Naive thymus-derived CD8-positive, alpha-beta T cell (primary cell): ENCODE results near the gene RSPO4. TPM values are rescaled to one million over a fixed set of nuclear protein-coding genes. Genes with fewer than 3 reads are reported as not detected.
"Not testable (repeated sequence)": the region's sequence is repeated elsewhere in the genome, so short reads cannot be mapped to it uniquely, and the experiment has no call there.

Experiments
- ATAC-seq, 2 donors: fragments of 150-1000 bp; cut with Tn5 transposase in 1 of 2; sonication (Bioruptor Pico), chemical (Tn5 transposase) in 1 of 2; 1 replicate in 1 of 2; 2 replicates in 1 of 2; pipeline ENCODE4 v1.10.0; 2021; ENCODE audit warnings: mild to moderate bottlenecking in 2 of 2, moderate library complexity in 2 of 2
- POLR2A ChIA-PET: fragments of 350-600 bp; sonication (Branson Sonifier 250); formaldehyde crosslinking; loops from one replicate; lab custom pipeline; 2021; ENCODE audit warnings: antibody characterized with exemption; lab: Charles Lee
- DNase-seq, 10 donors: peaks; one replicate each; pipeline versions ENCODE4 v3.0.0 to v3.0.0-alpha.2; 2020 to 2022
- H3K27ac Mint-ChIP-seq, 10 donors: one replicate each; pipeline ENCODE4 v1.8.0; 2020 to 2022; ENCODE audit warnings: mild to moderate bottlenecking in 10 of 10, mixed read lengths in 10 of 10, moderate library complexity in 4 of 10, inconsistent platforms in 1 of 10
- H3K27me3 Mint-ChIP-seq, 5 donors: one replicate each; pipeline ENCODE4 v1.8.0; 2021 to 2022; ENCODE audit warnings: mixed read lengths in 5 of 5
- H3K36me3 Mint-ChIP-seq, 3 donors: one replicate each; pipeline ENCODE4 v1.8.0; 2020 to 2022; ENCODE audit warnings: mixed read lengths in 3 of 3, mild to moderate bottlenecking in 2 of 3, inconsistent platforms in 1 of 3
- H3K4me1 Mint-ChIP-seq, 4 donors: one replicate each; pipeline ENCODE4 v1.8.0; 2021 to 2022; ENCODE audit warnings: mixed read lengths in 4 of 4
- H3K4me3 Mint-ChIP-seq, 10 donors: one replicate each; pipeline ENCODE4 v1.8.0; 2020 to 2022; ENCODE audit warnings: mild to moderate bottlenecking in 10 of 10, mixed read lengths in 10 of 10, moderate library complexity in 6 of 10, inconsistent platforms in 1 of 10
- H3K9me3 Mint-ChIP-seq, 9 donors: one replicate each; pipeline ENCODE4 v1.8.0; 2020 to 2022; ENCODE audit warnings: mixed read lengths in 9 of 9, mild to moderate bottlenecking in 3 of 9, inconsistent platforms in 1 of 9, moderate library complexity in 1 of 9
- polyA plus RNA-seq, 3 donors: library from polyadenylated mRNA; unstranded; fragments of 300-500 nt; fragmentation: Illumina TruSeq; gene quantifications; one replicate each; pipeline ENCODE4 v1.2.3, GENCODE V29; 2021
- total RNA-seq, 8 experiments: library from RNA in 2 of 8; stranded (reverse) in 2 of 8; gene quantifications; one replicate each; pipeline ENCODE4 v1.2.3 and lab custom pipeline; 2021 to 2026

The RSPO4 gene
- total RNA-seq (under 1 TPM; 0.44 to 0.70 TPM), polyA plus RNA-seq (not detected), total RNA-seq (lab: John Stamatoyannopoulos, UW) (0 to 2.0 (median 0.20) reads per million in 6 experiments)

DNA sequence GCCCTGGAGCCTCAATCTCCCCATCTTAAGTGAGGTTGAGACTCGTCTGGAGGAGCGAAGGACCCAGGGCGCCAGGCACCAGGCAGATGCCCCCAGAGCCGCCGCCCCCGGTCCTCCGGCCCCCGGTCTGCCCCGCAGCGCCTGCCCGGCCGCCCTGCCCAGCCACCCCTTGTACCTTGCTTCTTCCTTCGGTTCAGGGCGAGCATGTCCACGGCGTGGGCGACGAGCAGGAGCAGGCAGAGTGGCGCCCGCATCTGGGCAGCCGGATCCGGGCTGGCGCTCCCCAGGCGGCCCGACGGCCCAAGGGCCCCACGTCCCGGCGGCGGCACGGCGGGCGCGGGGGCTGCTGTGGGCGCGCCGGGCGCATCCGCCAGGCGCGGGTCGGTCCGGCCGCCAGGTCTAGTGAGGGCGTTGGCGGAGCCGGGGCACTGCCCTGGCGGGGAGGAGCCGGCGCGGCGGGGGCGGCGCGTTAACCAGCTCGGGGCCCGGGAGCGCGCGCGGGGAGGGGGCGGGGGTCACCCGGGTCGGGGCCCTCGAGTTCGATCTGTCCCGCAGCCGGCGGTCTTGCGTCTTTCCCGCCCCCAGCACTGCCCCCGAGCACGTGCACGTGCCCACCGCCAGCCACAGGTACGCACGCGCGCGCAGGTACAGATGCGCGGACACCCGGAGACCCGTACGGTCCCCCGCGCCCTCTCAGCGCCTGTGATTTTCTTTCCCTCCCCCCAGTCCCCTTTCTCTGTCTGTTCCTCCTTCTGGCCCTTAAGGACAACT, at the start of gene RSPO4:
TSS of gene RSPO4 (minus strand) at position 401 of the 771 bp plus-strand sequence. CDS start at position 254, 147 bp downstream.
- Mint-ChIP-seq H3K27ac (peak within 1 kb of the TSS in 2 of 10 donors; percentile 6 to 53), H3K36me3 (no peaks in the 10 kb centered on the region), H3K4me1 (peaks cover 6 to 11% (median 8%) of the 10 kb centered on the region in 4 donors), H3K4me3 (peak within 1 kb of the TSS in 9 of 10 donors; percentile 22 to 84 (median 63)), H3K27me3 (peaks cover 22 to 63% (median 44%) of the 10 kb centered on the region in 5 donors), H3K9me3 (no peaks in the 10 kb centered on the region)
- DNase-seq (no peak), ATAC-seq (no peak)
- POLR2A ChIA-PET, result no interaction called here

DNA sequence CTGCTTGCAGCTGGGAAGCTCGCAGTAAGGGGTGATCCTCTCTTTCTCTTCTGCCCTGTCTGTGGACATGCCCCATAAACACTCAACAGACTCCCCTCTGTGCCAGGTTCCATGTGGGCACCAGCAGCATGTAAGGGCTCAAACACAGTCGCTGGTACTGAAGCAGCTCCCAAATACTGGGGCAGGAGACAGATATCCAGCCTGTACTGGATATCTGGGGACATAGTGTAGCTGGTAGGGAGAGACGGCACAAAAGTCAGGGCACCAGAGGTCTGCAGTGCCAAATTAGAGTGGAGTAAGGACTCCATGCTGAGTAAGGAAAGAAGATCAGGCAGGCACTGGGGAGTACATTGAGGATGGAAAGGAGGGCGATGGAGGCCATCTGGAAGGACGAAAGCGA, 48.3 kb upstream of the RSPO4 start:
- POLR2A ChIA-PET, result no interaction called here

DNA sequence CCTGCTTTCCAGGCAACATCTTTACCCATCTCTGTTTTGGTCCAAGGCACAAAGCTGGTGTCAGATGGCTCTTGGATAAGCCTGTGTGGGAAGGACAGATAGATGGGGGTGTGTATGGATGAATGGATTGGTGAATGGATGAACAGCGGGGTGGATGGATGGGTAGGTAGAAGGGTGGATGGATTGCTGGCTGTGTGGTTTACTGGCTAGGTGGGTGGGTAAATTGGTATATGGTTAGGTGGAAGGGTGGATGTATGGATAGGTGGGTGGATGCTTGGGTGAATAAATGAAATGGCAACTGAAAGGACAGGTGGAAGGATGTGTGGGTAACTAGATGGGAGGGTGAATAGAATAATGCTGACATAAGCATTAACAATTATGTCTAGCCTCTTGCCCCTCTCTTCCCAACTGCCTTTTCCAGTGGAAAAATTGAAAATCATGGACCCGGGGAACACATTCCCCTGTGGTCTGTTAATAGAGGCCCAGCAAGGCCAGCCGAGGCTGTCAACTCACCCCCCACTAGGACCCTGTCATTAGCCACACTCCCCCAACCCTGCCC, 43.8 kb upstream of the RSPO4 start:
- H3K4me3 Mint-ChIP-seq, result no peak overlapping the region
- H3K27me3 Mint-ChIP-seq, result peaks cover 0 to 5% (median 0%) of the 10 kb centered on the region in 5 donors
- peaks cover 0 to 7% (median 0%) of the 10 kb centered on the region in 3 donors for H3K36me3 Mint-ChIP-seq
- H3K27ac Mint-ChIP-seq, result no peak overlapping the region
- no peak for DNase-seq
- POLR2A ChIA-PET, result no interaction called here
- H3K9me3 Mint-ChIP-seq, result peaks cover 0 to 10% (median 0%) of the 10 kb centered on the region in 9 donors
- no peak for ATAC-seq
- H3K4me1 Mint-ChIP-seq, result no peaks in the 10 kb centered on the region

More for the DNA sequence above, 48.3 kb upstream of the RSPO4 start:
- H3K27ac Mint-ChIP-seq, result no peak overlapping the region
- H3K27me3 Mint-ChIP-seq, result peaks cover 0 to 5% (median 0%) of the 10 kb centered on the region in 5 donors
- peaks cover 0 to 7% (median 0%) of the 10 kb centered on the region in 3 donors for H3K36me3 Mint-ChIP-seq
- no peak for DNase-seq
- no peak overlapping the region for H3K4me3 Mint-ChIP-seq
- no peaks in the 10 kb centered on the region for H3K4me1 Mint-ChIP-seq
- no peak for ATAC-seq
- peaks cover 0 to 10% (median 0%) of the 10 kb centered on the region in 9 donors for H3K9me3 Mint-ChIP-seq

DNA sequence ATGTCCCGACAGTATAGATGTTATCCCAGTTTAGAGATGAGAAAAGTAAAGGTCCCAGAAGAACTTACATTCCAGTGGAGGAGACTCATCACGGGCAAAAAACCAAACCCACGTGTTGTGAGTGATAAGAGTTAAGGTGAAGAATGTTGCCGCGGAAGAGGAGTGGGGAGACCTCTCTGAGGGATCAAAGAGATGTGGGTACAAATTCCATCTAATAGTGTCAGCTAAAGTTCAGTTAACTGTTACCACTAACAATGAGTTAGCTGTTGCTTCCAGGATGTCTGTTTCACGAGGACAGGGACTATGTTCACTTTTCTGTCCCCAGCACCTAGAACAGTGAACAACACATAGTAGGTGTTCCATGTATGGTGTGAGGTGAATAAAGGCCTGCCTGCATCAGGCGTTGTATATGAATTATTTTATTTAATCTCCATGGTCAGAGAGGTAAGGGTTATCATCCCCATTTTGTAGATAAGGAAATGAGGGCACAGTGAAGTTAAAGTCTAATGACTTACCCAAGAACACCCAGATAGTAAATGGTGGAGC, 39.8 kb upstream of the RSPO4 start:
- Mint-ChIP-seq H3K9me3 (peaks cover 0 to 3% (median 0%) of the 10 kb centered on the region in 9 donors), H3K36me3 (no peaks in the 10 kb centered on the region), H3K27ac (no peak overlapping the region), H3K4me3 (no peak overlapping the region), H3K4me1 (no peaks in the 10 kb centered on the region), H3K27me3 (peaks cover 0 to 5% (median 0%) of the 10 kb centered on the region in 5 donors)
- POLR2A ChIA-PET, result no interaction called here
- DNase-seq (no peak), ATAC-seq (no peak)

DNA sequence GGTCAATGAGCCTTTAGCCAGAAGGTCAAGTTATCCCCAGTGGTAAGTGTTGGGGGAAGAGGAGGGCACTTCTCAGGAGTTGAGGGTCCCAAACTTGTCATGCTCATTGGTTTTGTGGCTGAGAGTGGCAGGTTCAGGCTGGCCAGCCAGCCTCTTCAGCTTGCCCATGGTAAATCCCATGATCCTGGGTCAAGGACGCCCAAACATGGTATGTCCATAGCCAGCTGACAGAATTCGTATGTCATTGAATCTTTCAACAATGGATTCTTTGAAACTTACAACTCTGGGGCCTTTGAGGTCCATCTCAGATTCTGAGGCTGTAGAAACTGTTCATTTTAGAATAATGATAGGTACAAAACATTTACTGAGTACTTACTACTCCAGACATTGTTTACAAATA, 36.1 kb upstream of the RSPO4 start:
- H3K36me3 Mint-ChIP-seq, result no peaks in the 10 kb centered on the region
- POLR2A ChIA-PET, result no interaction called here
- ATAC-seq (no peak), DNase-seq (no peak)
- no peak overlapping the region for H3K27ac Mint-ChIP-seq
- H3K9me3 Mint-ChIP-seq, result no peaks in the 10 kb centered on the region
- H3K4me3 Mint-ChIP-seq, result no peak overlapping the region
- peaks cover 2 to 24% (median 3%) of the 10 kb centered on the region in 5 donors for H3K27me3 Mint-ChIP-seq
- H3K4me1 Mint-ChIP-seq, result peaks cover 0 to 8% (median 0%) of the 10 kb centered on the region in 4 donors

GRCh38 chr20:1037039-1037438, 34.9 kb upstream of the RSPO4 start:
- H3K27me3 Mint-ChIP-seq, result peaks cover 2 to 24% (median 7%) of the 10 kb centered on the region in 5 donors
- H3K4me1 Mint-ChIP-seq, result peaks cover 0 to 10% (median 0%) of the 10 kb centered on the region in 4 donors
- POLR2A ChIA-PET, result no interaction called here
- no peak for ATAC-seq
- DNase-seq, result no peak
- H3K36me3 Mint-ChIP-seq, result no peaks in the 10 kb centered on the region
- no peak overlapping the region for H3K4me3 Mint-ChIP-seq
- no peaks in the 10 kb centered on the region for H3K9me3 Mint-ChIP-seq
- no peak overlapping the region for H3K27ac Mint-ChIP-seq

DNA sequence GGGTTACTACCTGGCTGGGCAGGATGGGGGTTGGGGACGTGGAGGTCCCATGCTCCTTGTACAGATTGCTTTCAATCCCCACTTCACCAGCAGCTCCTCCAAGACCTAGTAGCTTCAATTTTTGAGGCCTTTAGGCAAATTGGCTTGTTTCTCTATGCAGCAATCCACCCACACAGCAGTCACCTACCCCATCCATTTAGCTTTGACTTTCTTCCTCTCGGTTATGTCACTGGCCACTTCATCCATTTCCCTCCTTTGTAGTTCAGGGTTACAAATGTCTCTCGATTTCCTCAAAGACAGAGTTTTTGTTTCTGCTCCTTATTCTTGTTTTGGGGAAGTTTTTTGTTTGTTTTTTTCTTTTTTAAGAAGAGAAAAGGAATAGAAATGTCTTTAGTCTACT, 33.4 kb upstream of the RSPO4 start:
- DNase-seq, result no peak
- peaks cover 0 to 2% (median 0%) of the 10 kb centered on the region in 3 donors for H3K36me3 Mint-ChIP-seq
- no peaks in the 10 kb centered on the region for H3K9me3 Mint-ChIP-seq
- no peak overlapping the region for H3K4me3 Mint-ChIP-seq
- peaks cover 0 to 10% (median 0%) of the 10 kb centered on the region in 4 donors for H3K4me1 Mint-ChIP-seq
- POLR2A ChIA-PET, result no interaction called here
- peaks cover 2 to 36% (median 12%) of the 10 kb centered on the region in 5 donors for H3K27me3 Mint-ChIP-seq
- no peak for ATAC-seq
- H3K27ac Mint-ChIP-seq, result no peak overlapping the region

DNA sequence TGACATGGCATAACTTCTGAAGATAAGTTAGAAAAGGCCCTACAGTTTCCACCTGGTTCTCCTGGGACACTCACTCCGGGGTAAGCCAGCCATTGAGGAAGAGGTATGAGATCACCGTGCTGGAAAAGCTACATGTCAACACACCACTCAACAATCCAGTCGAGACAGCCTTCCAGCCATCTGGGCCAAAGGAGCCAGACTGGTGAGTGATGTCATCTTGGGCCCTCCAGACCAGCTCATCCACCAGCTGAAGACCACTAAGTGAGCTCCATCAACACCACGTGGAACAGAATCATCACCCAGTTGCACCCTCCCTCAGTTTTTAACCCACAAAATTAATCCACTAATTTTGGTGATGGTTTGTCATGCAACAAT, 32.3 kb upstream of the RSPO4 start:
- H3K27ac Mint-ChIP-seq, result no peak overlapping the region
- DNase-seq, result no peak
- H3K9me3 Mint-ChIP-seq, result no peaks in the 10 kb centered on the region
- ATAC-seq, result no peak
- POLR2A ChIA-PET, result interaction anchor here (1.0 kb wide), 1 partner anchor 9 kb away, joined by 3 read pairs; no protein-coding TSS in a partner anchor
- peaks cover 0 to 6% (median 0%) of the 10 kb centered on the region in 3 donors for H3K36me3 Mint-ChIP-seq
- peaks cover 2 to 45% (median 16%) of the 10 kb centered on the region in 5 donors for H3K27me3 Mint-ChIP-seq
- no peak overlapping the region for H3K4me3 Mint-ChIP-seq
- H3K4me1 Mint-ChIP-seq, result peaks cover 0 to 10% (median 0%) of the 10 kb centered on the region in 4 donors

DNA sequence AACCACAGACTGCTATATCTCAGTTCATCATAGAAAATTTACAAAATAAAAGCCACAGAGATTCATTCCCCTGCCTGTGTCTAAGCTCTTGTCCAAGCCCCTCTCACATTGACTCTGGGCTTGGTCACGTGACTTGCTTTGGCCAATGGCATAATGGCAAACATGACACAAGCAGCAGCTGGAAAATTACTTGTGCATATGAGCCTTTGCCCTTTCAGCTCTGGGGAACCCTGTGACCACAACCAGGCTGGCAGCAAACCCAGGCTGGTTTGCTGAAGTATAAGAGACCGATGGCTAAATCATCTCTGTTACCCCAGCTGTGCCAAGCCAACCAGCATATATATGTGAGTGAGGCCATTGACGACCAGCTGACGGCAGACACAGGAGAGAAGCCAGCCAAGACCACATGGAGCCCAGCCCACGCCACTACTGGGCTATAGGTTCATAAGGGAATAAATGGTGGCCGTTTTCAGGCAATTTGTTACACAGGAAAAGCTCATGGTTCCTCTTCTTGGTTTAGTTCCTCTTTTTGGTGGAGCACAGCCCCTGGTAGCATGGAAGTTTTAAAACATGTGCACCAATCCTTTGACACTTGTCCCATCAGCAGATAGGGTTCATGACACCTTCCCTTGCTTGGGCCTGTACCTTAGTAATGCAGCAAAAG, 31.8 kb upstream of the RSPO4 start:
- POLR2A ChIA-PET, result interaction anchor here (1.0 kb wide), 1 partner anchor 10 kb away, joined by 3 read pairs; no protein-coding TSS in a partner anchor
- peaks cover 0 to 10% (median 0%) of the 10 kb centered on the region in 4 donors for H3K4me1 Mint-ChIP-seq

DNA sequence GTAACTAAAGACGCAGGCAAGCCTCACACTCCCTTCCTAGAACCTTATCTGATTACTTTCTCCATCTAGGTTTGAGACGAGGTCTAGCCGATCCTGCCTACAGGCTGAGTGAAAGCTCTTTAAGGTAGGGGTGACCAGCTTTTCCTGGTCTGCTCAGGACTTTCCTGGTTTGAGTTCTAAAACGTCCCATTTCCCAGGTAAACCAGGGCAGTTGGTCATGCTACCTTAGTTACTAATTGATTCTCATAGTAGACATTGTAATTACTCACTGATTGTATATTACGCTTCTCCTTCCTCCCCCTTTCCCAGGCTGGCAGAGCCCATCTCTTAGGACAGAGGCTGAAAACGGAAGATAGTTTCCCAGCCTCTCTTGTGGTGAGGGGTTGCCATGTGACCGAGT, 27.9 kb upstream of the RSPO4 start:
- no peaks in the 10 kb centered on the region for H3K9me3 Mint-ChIP-seq
- peaks cover 0 to 10% (median 0%) of the 10 kb centered on the region in 4 donors for H3K4me1 Mint-ChIP-seq
- peaks cover 2 to 40% (median 18%) of the 10 kb centered on the region in 5 donors for H3K27me3 Mint-ChIP-seq
- ATAC-seq, result no peak
- no peak for DNase-seq
- peaks cover 0 to 6% (median 0%) of the 10 kb centered on the region in 3 donors for H3K36me3 Mint-ChIP-seq
- POLR2A ChIA-PET, result no interaction called here
- H3K27ac Mint-ChIP-seq, result no peak overlapping the region
- no peak overlapping the region for H3K4me3 Mint-ChIP-seq

More for the DNA sequence above, 31.8 kb upstream of the RSPO4 start:
- H3K9me3 Mint-ChIP-seq, result no peaks in the 10 kb centered on the region
- H3K27ac Mint-ChIP-seq, result no peak overlapping the region
- peaks cover 0 to 6% (median 0%) of the 10 kb centered on the region in 3 donors for H3K36me3 Mint-ChIP-seq
- H3K4me3 Mint-ChIP-seq, result no peak overlapping the region
- DNase-seq (no peak), ATAC-seq (no peak)
- H3K27me3 Mint-ChIP-seq, result peaks cover 2 to 45% (median 16%) of the 10 kb centered on the region in 5 donors

DNA sequence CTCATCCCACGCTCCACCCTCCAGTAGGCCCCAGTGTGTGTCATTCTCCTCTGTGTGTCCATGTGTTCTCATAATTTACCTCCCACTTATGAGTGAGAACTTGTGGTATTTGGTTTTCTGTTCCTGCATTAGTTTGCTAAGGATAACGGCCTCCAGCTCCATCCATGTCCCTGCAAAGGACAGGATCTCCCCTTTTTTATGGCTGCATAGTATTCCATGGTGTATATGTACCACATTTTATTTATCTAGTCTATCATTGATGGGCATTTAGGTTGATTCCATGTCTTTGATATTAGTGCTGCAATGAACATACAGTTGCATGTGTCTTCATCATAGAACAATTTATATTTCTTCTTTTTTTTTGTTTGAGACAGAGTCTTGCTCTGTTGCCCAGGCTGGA, 24.1 kb upstream of the RSPO4 start:
- peaks cover 0 to 39% (median 5%) of the 10 kb centered on the region in 5 donors for H3K27me3 Mint-ChIP-seq
- H3K9me3 Mint-ChIP-seq, H3K4me3 Mint-ChIP-seq, H3K36me3 Mint-ChIP-seq, POLR2A ChIA-PET, H3K4me1 Mint-ChIP-seq, ATAC-seq, H3K27ac Mint-ChIP-seq, DNase-seq: not testable (repeated sequence)

GRCh38 chr20:1022871-1023270, 20.8 kb upstream of the RSPO4 start:
- H3K27me3 Mint-ChIP-seq, result peaks cover 0 to 13% (median 5%) of the 10 kb centered on the region in 5 donors
- POLR2A ChIA-PET, result no interaction called here
- H3K9me3 Mint-ChIP-seq, result no peaks in the 10 kb centered on the region
- H3K27ac Mint-ChIP-seq, result no peak overlapping the region
- no peak overlapping the region for H3K4me3 Mint-ChIP-seq
- no peaks in the 10 kb centered on the region for H3K4me1 Mint-ChIP-seq
- H3K36me3 Mint-ChIP-seq, result no peaks in the 10 kb centered on the region
- ATAC-seq (no peak), DNase-seq (no peak)
